Urinary bladder (tissue), 2 donors: Measurements from ENCODE around the gene SEMG2. TPM values are rescaled to one million over a fixed set of nuclear protein-coding genes. Genes with fewer than 3 reads are reported as not detected.

Source experiments
- polyA plus RNA-seq: library from polyadenylated mRNA; stranded (reverse); fragments of 200-250 nt; gene quantifications from one replicate; pipeline ENCODE4 v1.2.3, GENCODE V29; 2013
- total RNA-seq: library from RNA; depleted of rRNA; stranded (reverse); fragments of >200 nt; gene quantifications from one replicate; pipeline ENCODE4 v1.2.3, GENCODE V29; 2014
- donor health status: healthy.

SEMG2 gene
- total and polyA plus RNA-seq, 2 donors = not detected

Other genes with a start within 250 kb of the SEMG2 start
- gene KCNS1, start 120.2 kb upstream of the SEMG2 start, total RNA-seq = 0.21 TPM
- 0.16 TPM for gene KCNS1, start 120.2 kb upstream of the SEMG2 start, polyA plus RNA-seq
- 0.26 TPM for gene WFDC5, start 106.2 kb upstream of the SEMG2 start, total RNA-seq
- gene WFDC5, start 106.2 kb upstream of the SEMG2 start, polyA plus RNA-seq = 0.27 TPM
- gene WFDC12, start 96.9 kb upstream of the SEMG2 start, total RNA-seq = not detected
- gene WFDC12, start 96.9 kb upstream of the SEMG2 start, polyA plus RNA-seq = not detected
- not detected for gene PI3, start 46.5 kb upstream of the SEMG2 start, total RNA-seq
- gene PI3, start 46.5 kb upstream of the SEMG2 start, polyA plus RNA-seq = not detected
- gene SEMG1, start 14.3 kb upstream of the SEMG2 start, total RNA-seq = not detected
- not detected for gene SEMG1, start 14.3 kb upstream of the SEMG2 start, polyA plus RNA-seq
- 6.8 TPM for gene SLPI, start 33.2 kb downstream of the SEMG2 start, total RNA-seq
- 1,815 TPM for gene SLPI, start 33.2 kb downstream of the SEMG2 start, polyA plus RNA-seq
- not detected for gene RBPJL, start 85.5 kb downstream of the SEMG2 start, total RNA-seq
- not detected for gene RBPJL, start 85.5 kb downstream of the SEMG2 start, polyA plus RNA-seq
- 1.5 TPM for gene MATN4, start 86.9 kb downstream of the SEMG2 start, total RNA-seq
- gene MATN4, start 86.9 kb downstream of the SEMG2 start, polyA plus RNA-seq = 0.58 TPM
- gene SDC4, start 127.1 kb downstream of the SEMG2 start, total RNA-seq = 28.9 TPM
- gene SDC4, start 127.1 kb downstream of the SEMG2 start, polyA plus RNA-seq = 110 TPM
- gene SYS1, start 141.8 kb downstream of the SEMG2 start, total RNA-seq = 19.5 TPM
- 39.4 TPM for gene SYS1, start 141.8 kb downstream of the SEMG2 start, polyA plus RNA-seq
- 0.69 TPM for gene TP53TG5, start 157.0 kb downstream of the SEMG2 start, total RNA-seq
- gene TP53TG5, start 157.0 kb downstream of the SEMG2 start, polyA plus RNA-seq = 0.96 TPM
- 15.5 TPM for gene DBNDD2, start 186.9 kb downstream of the SEMG2 start, total RNA-seq
- gene DBNDD2, start 186.9 kb downstream of the SEMG2 start, polyA plus RNA-seq = 194 TPM
- 30.5 TPM for gene PIGT, start 194.8 kb downstream of the SEMG2 start, total RNA-seq
- 121 TPM for gene PIGT, start 194.8 kb downstream of the SEMG2 start, polyA plus RNA-seq
- not detected for gene WFDC2, start 248.4 kb downstream of the SEMG2 start, total RNA-seq
- 430 TPM for gene WFDC2, start 248.4 kb downstream of the SEMG2 start, polyA plus RNA-seq